ENCODE data around the gene EIF6.

EIF6 gene

DNA sequence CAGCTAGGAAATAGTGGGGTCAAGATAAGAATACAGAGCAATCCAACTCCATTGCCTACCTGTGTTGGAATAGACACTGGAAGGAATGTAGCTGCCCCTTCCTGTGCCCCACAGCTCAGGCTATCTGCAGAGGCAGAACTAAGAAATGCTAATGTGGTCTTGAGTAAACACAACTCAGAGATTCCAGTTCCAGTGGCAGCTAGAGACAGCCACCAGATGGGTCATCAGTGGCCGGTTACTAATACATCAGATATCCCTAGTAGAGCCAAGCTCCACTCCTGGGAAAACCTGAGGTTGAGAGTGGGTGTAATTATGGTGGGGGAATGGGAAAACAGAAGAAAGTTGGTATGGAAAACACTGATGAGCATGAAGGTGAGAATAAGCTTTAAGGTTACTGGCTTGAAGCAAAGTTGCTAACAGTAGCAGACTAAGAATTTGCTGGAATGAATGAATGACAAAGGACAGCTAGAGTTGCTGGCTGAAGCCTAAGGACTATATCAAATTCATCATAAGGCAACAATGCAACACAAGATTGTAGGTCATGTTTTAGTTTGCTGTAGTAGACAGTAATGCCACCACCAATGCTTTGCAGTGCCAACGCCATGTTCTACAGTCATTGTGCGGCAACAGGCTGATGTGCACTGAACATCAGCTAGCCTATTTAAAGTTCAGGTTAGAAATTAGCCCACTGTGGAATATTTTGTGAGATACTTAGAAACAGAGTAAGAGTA is 36.0 kb upstream of the EIF6 start:
- Histone ChIP-seq H3K4me3 (ENCODE audit: low read depth, low read length) (no peak overlapping the region), H3K36me3 (replicated peaks) (no peaks in the 10 kb centered on the region), H3K27ac (peak overlapping the region; percentile 99), H3K27me3 (replicated peaks) (no peaks in the 10 kb centered on the region)
- in situ Hi-C loops (cut with HindIII; ENCODE audit: low pct_ligation_motif_present, low sequenced_read_pairs), result no loop called here
- TF ChIP-seq, protein P1, sequence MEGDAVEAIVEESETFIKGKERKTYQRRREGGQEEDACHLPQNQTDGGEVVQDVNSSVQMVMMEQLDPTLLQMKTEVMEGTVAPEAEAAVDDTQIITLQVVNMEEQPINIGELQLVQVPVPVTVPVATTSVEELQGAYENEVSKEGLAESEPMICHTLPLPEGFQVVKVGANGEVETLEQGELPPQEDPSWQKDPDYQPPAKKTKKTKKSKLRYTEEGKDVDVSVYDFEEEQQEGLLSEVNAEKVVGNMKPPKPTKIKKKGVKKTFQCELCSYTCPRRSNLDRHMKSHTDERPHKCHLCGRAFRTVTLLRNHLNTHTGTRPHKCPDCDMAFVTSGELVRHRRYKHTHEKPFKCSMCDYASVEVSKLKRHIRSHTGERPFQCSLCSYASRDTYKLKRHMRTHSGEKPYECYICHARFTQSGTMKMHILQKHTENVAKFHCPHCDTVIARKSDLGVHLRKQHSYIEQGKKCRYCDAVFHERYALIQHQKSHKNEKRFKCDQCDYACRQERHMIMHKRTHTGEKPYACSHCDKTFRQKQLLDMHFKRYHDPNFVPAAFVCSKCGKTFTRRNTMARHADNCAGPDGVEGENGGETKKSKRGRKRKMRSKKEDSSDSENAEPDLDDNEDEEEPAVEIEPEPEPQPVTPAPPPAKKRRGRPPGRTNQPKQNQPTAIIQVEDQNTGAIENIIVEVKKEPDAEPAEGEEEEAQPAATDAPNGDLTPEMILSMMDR (IDR thresholded peaks at IDR 0.05; ENCODE audit: low read depth, low read length, missing control alignments), result no peak
- DNase-seq, result peak; percentile 95

DNA sequence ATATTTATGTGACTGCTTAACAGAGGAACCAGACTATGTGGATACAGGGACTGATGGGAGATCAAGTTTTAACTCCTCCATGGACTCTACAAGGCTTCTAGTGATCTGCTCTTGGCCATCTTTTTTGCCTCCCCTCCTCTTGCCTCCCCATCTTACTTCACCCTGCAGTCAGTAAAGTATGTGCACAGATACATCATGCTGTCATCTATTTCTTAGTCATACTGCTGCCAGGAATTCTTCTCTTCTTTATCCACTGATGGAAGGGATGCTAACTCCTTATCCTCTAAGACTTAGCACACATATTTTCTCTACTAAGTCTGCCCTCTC is 35.3 kb upstream of the EIF6 start:
- no peak overlapping the region for H3K4me3 ChIP-seq (ENCODE audit: low read depth, low read length)
- no peaks in the 10 kb centered on the region for H3K27me3 ChIP-seq (replicated peaks)
- TF ChIP-seq, protein P1 (IDR thresholded peaks at IDR 0.05; ENCODE audit: low read depth, low read length, missing control alignments), result no peak
- in situ Hi-C loops (cut with HindIII; ENCODE audit: low pct_ligation_motif_present, low sequenced_read_pairs), result no loop called here
- peak overlapping the region; percentile 99 for H3K27ac ChIP-seq
- peak; percentile 56 for DNase-seq
- H3K36me3 ChIP-seq (replicated peaks), result no peaks in the 10 kb centered on the region

DNA sequence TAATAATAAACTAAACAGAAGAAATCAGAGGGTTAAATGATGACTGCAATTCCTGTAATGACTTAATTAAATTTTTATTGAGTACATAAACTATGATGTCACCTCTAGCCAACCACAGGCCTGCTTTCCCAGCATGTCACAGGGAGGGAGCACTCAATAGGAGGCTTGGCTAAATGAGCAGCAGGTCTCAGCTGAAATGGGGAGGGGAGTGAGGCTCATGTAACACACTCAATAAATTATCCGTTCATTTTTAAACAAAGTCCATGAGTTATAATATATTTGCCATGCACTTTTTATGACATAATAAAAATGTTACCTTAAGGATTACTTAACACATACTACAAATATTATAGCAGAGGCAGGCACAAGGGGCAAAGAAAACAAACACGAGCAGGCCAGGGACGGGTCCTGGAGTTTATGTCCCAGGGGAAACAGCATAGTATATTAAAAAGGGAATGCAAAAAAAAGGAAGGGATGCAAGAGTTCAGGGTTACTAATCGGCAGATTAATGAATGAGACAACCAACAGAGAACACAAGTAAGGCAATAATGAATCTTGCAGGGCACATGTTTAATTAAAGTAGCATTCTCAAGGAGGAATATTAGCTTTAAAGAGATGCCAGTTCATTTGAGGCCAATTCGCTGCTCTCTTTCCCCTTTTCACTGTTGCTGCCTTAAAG is 34.8 kb upstream of the EIF6 start:
- in situ Hi-C loops (cut with HindIII; ENCODE audit: low pct_ligation_motif_present, low sequenced_read_pairs), result no loop called here
- H3K27ac ChIP-seq, result peak overlapping the region; percentile 99
- DNase-seq, result peak; percentile 69

DNA sequence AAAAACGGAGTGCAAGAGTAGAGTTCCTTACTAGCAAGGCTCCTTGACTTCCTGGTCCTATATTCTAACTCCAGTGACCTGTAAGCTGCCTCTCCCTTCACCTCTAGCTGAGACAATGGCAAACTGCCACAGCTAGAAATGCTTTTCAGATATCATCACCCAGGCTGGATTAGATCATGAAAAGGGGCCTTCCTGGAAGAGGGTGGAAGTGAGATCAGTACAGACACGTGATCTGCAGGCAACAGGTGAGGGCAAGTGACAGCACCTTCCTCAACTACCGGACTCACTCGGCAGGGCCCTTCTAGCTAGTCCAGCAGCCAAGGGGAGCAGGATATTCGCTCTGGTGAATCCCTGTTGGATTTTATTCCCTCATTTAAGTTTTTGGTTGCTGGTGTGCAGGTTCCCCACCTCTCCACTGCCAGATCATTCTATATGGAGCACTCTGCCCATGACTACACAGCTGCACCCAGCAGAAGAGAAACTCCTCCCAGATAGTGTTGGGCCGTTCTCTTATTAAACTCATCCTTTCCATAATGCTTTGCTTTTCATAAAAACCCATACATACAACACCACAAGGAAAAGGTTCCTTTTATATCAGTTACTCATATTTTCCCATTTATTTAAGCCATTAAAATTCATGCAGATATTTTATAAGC is 34.1 kb upstream of the EIF6 start:
- peak; percentile 85 for DNase-seq
- in situ Hi-C loops (cut with HindIII; ENCODE audit: low pct_ligation_motif_present, low sequenced_read_pairs), result no loop called here
- Histone ChIP-seq H3K27me3 (replicated peaks) (no peaks in the 10 kb centered on the region), H3K4me3 (ENCODE audit: low read depth, low read length) (no peak overlapping the region), H3K36me3 (replicated peaks) (no peaks in the 10 kb centered on the region), H3K27ac (peak overlapping the region; percentile 99)
- TF ChIP-seq, protein P1 (IDR thresholded peaks at IDR 0.05; ENCODE audit: low read depth, low read length, missing control alignments), result no peak

More for the DNA sequence above, 34.8 kb upstream of the EIF6 start:
- TF ChIP-seq, protein P1 (IDR thresholded peaks at IDR 0.05; ENCODE audit: low read depth, low read length, missing control alignments), result no peak
- Histone ChIP-seq H3K36me3 (replicated peaks) (no peaks in the 10 kb centered on the region), H3K27me3 (replicated peaks) (no peaks in the 10 kb centered on the region), H3K4me3 (ENCODE audit: low read depth, low read length) (no peak overlapping the region)

DNA sequence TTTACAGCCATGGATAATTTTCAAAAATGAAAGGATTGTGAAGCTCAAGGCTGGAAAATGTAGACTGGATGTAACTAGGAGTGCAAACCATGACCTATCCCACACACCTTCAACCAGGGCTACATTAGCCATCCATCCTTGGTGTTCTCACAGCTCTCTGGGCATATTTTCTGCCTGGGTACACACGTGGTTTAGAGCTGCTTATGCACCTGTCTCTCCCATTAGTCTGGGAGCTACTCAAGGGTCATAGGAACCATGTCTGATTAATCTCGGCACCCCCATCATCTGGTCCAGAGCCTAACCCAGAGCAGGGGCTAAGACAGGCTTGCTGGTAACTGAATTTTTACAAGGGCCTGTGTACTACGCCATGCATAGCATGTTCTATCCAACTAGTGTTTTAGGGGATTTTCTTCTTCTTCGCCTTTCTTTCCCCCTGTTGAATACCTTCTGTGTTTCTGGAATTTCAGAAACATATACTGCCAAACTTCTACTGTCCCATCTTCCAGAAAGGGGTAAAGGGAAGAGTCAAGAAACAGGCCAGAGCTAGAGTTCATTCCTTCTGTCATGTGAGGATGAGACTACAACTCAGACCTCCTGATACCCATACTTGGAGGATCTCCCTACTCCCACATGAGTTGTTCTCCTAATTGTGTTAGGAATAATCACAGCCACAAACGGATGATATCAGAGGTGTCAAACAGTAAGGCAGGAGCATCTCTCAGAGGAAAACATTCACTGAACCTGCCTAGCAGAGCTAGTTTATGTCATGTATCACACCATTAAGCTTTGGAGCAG is 33.0 kb upstream of the EIF6 start:
- no peaks in the 10 kb centered on the region for H3K36me3 ChIP-seq (replicated peaks)
- no peaks in the 10 kb centered on the region for H3K27me3 ChIP-seq (replicated peaks)
- peak overlapping the region; percentile 99 for H3K27ac ChIP-seq
- H3K4me3 ChIP-seq (ENCODE audit: low read depth, low read length), result no peak overlapping the region
- in situ Hi-C loops (cut with HindIII; ENCODE audit: low pct_ligation_motif_present, low sequenced_read_pairs), result no loop called here
- no peak for DNase-seq
- TF ChIP-seq, protein P1 (IDR thresholded peaks at IDR 0.05; ENCODE audit: low read depth, low read length, missing control alignments), result no peak
